IMR-90 (cell line): Measurements from ENCODE around the gene TNFRSF4. TPM values are rescaled to one million over a fixed set of nuclear protein-coding genes. Genes with fewer than 3 reads are reported as not detected.

Experiments
- ATAC-seq: fragments of 200-7000 bp; cut with Tn5 transposase; 2 replicates; pipeline ENCODE4 v1.9.1; 2020; ENCODE audit warnings: low read depth, mild to moderate bottlenecking, moderate library complexity
- BruUV-seq: library from RNA; stranded (reverse); fragments of 400-500 nt; replicated peaks from 2 replicates; lab custom pipeline; 2021; lab: Mats Ljungman, UMichigan
- CTCF ChIA-PET: fragments of 300-600 bp; formaldehyde crosslinking; extraction: SDS; loops from one replicate; lab custom pipeline; 2021; ENCODE audit warnings: antibody characterized with exemption; lab: Yijun Ruan, JAX
- POLR2A ChIA-PET: fragments of 300-600 bp; sonication (Branson Sonifier 250); formaldehyde crosslinking; loops from one replicate; lab custom pipeline; 2022; ENCODE audit warnings: antibody characterized with exemption; ENCODE audit not compliant: unreplicated experiment; lab: Charles Lee
- DNase-seq: peaks from one replicate; pipeline ENCODE4 v3.0.0; 2013
- H2AFZ ChIP-seq: replicated peaks from 2 replicates; pipeline ENCODE3; 2013; ENCODE audit warnings: low read length, mild to moderate bottlenecking; ENCODE audit not compliant: poor library complexity
- H2AK5ac ChIP-seq: 2 replicates; pipeline ENCODE4 v1.6.1; 2013; ENCODE audit warnings: low read depth, low read length, inconsistent platforms
- H2AK9ac ChIP-seq: replicated peaks from 2 replicates; pipeline ENCODE3; 2013; ENCODE audit warnings: mild to moderate bottlenecking, low read depth, low read length, moderate library complexity; ENCODE audit not compliant: poor library complexity
- H2BK120ac ChIP-seq: 2 replicates; pipeline ENCODE4 v1.6.1; 2013; ENCODE audit warnings: low read depth, low read length, inconsistent platforms
- H2BK15ac ChIP-seq: 3 replicates; pipeline ENCODE4 v1.6.1; 2013; ENCODE audit warnings: low read depth, low read length, inconsistent platforms
- H2BK20ac ChIP-seq: 2 replicates; pipeline ENCODE4 v1.6.1; 2013; ENCODE audit warnings: low read depth, mild to moderate bottlenecking, inconsistent platforms, low read length, moderate library complexity
- H2BK5ac ChIP-seq: 2 replicates; pipeline ENCODE4 v1.6.1; 2013; ENCODE audit warnings: mild to moderate bottlenecking, low read depth, low read length, inconsistent platforms; ENCODE audit not compliant: poor library complexity, severe bottlenecking
- H3K14ac ChIP-seq: replicated peaks from 2 replicates; pipeline ENCODE4 v1.6.1; 2013; ENCODE audit warnings: low read depth, low read length, inconsistent platforms
- H3K18ac ChIP-seq: 2 replicates; pipeline ENCODE4 v1.6.1; 2013; ENCODE audit warnings: low read depth, low read length, control low read depth
- H3K23ac ChIP-seq: 2 replicates; pipeline ENCODE4 v1.6.1; 2013; ENCODE audit warnings: low read depth, low read length, inconsistent platforms
- H3K27ac ChIP-seq: 2 replicates; pipeline ENCODE4 v1.5.1; 2013; ENCODE audit warnings: mild to moderate bottlenecking, control low read depth, low read length; ENCODE audit not compliant: insufficient read depth
- H3K27me3 ChIP-seq: 2 replicates; pipeline ENCODE4 v1.6.1; 2013; ENCODE audit warnings: low read length; ENCODE audit not compliant: control insufficient read depth, insufficient read depth
- H3K36me3 ChIP-seq: 2 replicates; pipeline ENCODE4 v1.6.1; 2013; ENCODE audit warnings: low read length, mixed read lengths; ENCODE audit not compliant: control insufficient read depth, insufficient read depth
- H3K4ac ChIP-seq: 2 replicates; pipeline ENCODE4 v1.6.1; 2013; ENCODE audit warnings: low read depth, low read length, inconsistent platforms
- H3K4me1 ChIP-seq: 2 replicates; pipeline ENCODE4 v1.6.1; 2013; ENCODE audit warnings: low read length, mixed read lengths; ENCODE audit not compliant: control insufficient read depth, insufficient read depth
- H3K4me2 ChIP-seq: 2 replicates; pipeline ENCODE4 v1.6.1; 2013; ENCODE audit warnings: low read depth, mild to moderate bottlenecking, control low read depth, low read length, moderate library complexity
- H3K4me3 ChIP-seq: 2 replicates; pipeline ENCODE4 v1.5.1; 2013; ENCODE audit warnings: low read depth, mild to moderate bottlenecking, control low read depth, low read length, moderate library complexity; ENCODE audit not compliant: insufficient read depth
- H3K56ac ChIP-seq: 2 replicates; pipeline ENCODE4 v1.6.1; 2013; ENCODE audit warnings: low read length, inconsistent platforms; ENCODE audit not compliant: insufficient read depth; ENCODE audit errors: extremely low read depth
- H3K79me1 ChIP-seq, 2 experiments: 2 replicates each; pipeline ENCODE4 v1.6.1; 2013; ENCODE audit warnings: low read length in 2 of 2, inconsistent platforms in 1 of 2, low read depth in 1 of 2
- H3K9ac ChIP-seq: 2 replicates; pipeline ENCODE4 v1.6.1; 2013; ENCODE audit warnings: low read depth, low read length, control low read depth
- H3K9me1 ChIP-seq: 2 replicates; pipeline ENCODE4 v1.6.1; 2013; ENCODE audit warnings: low read length, inconsistent platforms; ENCODE audit not compliant: insufficient read depth
- H3K9me3 ChIP-seq: 2 replicates; pipeline ENCODE4 v1.6.1; 2013; ENCODE audit warnings: low read length; ENCODE audit not compliant: control insufficient read depth, insufficient read depth
- H4K20me1 ChIP-seq: 2 replicates; pipeline ENCODE4 v1.6.1; 2013; ENCODE audit warnings: low read length, inconsistent platforms; ENCODE audit not compliant: insufficient read depth
- H4K5ac ChIP-seq: 2 replicates; pipeline ENCODE4 v1.6.1; 2013; ENCODE audit warnings: mild to moderate bottlenecking, low read depth, low read length, control low read depth
- H4K8ac ChIP-seq, 2 experiments: 2 replicates each; pipeline ENCODE4 v1.6.1; 2013; ENCODE audit warnings: low read depth in 2 of 2, low read length in 2 of 2, control low read depth in 1 of 2, inconsistent platforms in 1 of 2
- H4K91ac ChIP-seq: 2 replicates; pipeline ENCODE4 v1.6.1; 2013; ENCODE audit warnings: low read depth, low read length, inconsistent platforms; ENCODE audit not compliant: insufficient read depth
- BHLHE40 ChIP-seq: fragments of 150-350 bp; IDR thresholded peaks from 2 replicates; pipeline ENCODE4 v1.6.1; 2016; ENCODE audit warnings: mild to moderate bottlenecking, low read depth, low read length
- CEBPB ChIP-seq: IDR thresholded peaks from 2 replicates; pipeline ENCODE4 v1.6.1; 2012; ENCODE audit warnings: low read depth, low read length, improper control_type of control experiment
- CHD1 ChIP-seq: IDR thresholded peaks from 2 replicates; pipeline ENCODE4 v1.6.1; 2012; ENCODE audit warnings: low read depth, low read length, improper control_type of control experiment
- FOS ChIP-seq: fragments of 150-350 bp; IDR thresholded peaks from 2 replicates; pipeline ENCODE4 v1.6.1; 2016; ENCODE audit warnings: low read depth, low read length
- MAFK ChIP-seq: IDR thresholded peaks from 2 replicates; pipeline ENCODE4 v1.6.1; 2012; ENCODE audit warnings: low read depth, low read length, improper control_type of control experiment
- MXI1 ChIP-seq: IDR thresholded peaks from 2 replicates; pipeline ENCODE4 v1.6.1; 2012; ENCODE audit warnings: low read depth, mild to moderate bottlenecking, low read length, moderate library complexity, borderline replicate concordance
- RCOR1 ChIP-seq: IDR thresholded peaks from 2 replicates; pipeline ENCODE4 v1.6.1; 2012; ENCODE audit warnings: mild to moderate bottlenecking, low read length, improper control_type of control experiment; ENCODE audit not compliant: insufficient replicate concordance
- RFX5 ChIP-seq: IDR thresholded peaks from 2 replicates; pipeline ENCODE4 v1.8.0; 2012; ENCODE audit warnings: low read depth, mild to moderate bottlenecking, low read length, moderate library complexity
- WGBS, 2 experiments: methylation state at CpG; one replicate each; pipeline versions ENCODE4 v1.1.5 to v1.1.7; 2013; ENCODE audit warnings: missing lambda C conversion rate in 2 of 2; ENCODE audit not compliant: insufficient read length in 1 of 2; ENCODE audit errors: extremely low coverage in 2 of 2; 5-methylcytosine and 5-hydroxymethylcytosine counted together
- dilution Hi-C: fragments of 300-500 bp; cut with HindIII; formaldehyde crosslinking; loops from one replicate; pipeline ENCODE4 v1.14.3; 2018; ENCODE audit warnings: low sequenced_read_pairs; ENCODE audit not compliant: unreplicated experiment
- in situ Hi-C: fragments of 300-500 bp; cut with MboI; formaldehyde crosslinking; loops from 3 replicates; pipeline ENCODE4 v1.14.3; 2019; ENCODE audit warnings: low sequenced_read_pairs, inconsistent platforms, mixed read lengths
- intact Hi-C: fragments of 100-400 bp; cut with micrococcal nuclease; formaldehyde crosslinking; loops from 2 replicates; pipeline ENCODE4 v1.10.0; 2022
- polyA plus RNA-seq, 3 experiments: library from polyadenylated mRNA; depleted of rRNA; stranded (reverse); fragments of >200 nt; gene quantifications; 2 replicates each; pipeline ENCODE4 v1.2.3, GENCODE V29; 2012; ENCODE audit warnings: low replicate concordance in 1 of 3
- total RNA-seq: library from RNA; depleted of rRNA; stranded (reverse); fragments of >200 nt; gene quantifications from 2 replicates; pipeline ENCODE4 v1.2.3, GENCODE V29; 2012
- TF ChIP-seq, protein P1 (sequence below): fragments of 150-350 bp; IDR thresholded peaks from 2 replicates; pipeline ENCODE4 v1.6.1; 2016; ENCODE audit warnings: low read depth, mild to moderate bottlenecking, low read length, moderate library complexity, borderline replicate concordance
- TF ChIP-seq, protein P2 (sequence below): fragments of 150-350 bp; IDR thresholded peaks from 2 replicates; pipeline ENCODE4 v1.6.1; 2017; ENCODE audit warnings: mild to moderate bottlenecking, antibody characterized with exemption, low read length, low read depth

TNFRSF4 gene
- total and polyA plus RNA-seq, 2 of the 4 experiments (the other 2 are of a cell fraction) = 0.15 TPM; not detected in 1

DNA sequence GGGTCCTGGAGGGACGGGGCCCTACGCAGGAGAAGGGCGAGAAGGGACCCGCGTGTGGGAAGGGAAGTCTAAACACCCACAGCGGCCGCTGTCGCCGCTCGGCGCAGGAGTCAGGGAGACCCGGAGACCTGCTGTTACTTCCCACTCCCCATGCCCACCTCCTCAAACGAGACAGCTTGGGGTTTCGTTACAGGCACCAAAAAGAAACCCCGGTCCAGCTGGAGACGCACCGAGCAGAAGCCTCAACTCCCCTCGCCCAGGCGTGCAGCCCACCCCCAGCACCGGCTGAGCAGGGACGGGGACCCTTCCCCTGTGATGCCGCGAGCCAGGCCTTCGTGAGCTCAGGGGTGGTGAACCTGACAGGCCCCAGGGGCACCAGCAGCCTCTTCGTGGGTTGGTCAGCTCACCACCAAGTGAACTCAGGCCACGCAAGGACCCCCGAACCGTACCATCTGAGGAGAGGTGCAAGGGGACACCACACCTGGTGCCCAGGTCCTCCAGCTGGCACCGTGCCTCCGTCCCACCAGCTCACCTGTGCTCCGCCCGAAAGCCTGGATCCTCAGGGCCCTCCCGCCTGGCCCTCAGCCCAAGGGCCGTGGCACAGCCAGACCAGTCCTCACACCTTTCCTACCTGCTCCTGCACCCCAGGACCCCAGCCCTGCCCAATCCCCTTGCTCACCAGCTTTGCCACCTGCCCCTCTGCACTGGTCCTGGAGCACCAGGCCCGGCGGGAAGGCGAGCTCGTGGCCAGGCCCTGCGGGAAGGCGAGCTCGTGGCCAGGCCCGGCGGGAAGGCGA is 12.8 kb upstream of the TNFRSF4 start (continued):
- TF ChIP-seq, protein P1, sequence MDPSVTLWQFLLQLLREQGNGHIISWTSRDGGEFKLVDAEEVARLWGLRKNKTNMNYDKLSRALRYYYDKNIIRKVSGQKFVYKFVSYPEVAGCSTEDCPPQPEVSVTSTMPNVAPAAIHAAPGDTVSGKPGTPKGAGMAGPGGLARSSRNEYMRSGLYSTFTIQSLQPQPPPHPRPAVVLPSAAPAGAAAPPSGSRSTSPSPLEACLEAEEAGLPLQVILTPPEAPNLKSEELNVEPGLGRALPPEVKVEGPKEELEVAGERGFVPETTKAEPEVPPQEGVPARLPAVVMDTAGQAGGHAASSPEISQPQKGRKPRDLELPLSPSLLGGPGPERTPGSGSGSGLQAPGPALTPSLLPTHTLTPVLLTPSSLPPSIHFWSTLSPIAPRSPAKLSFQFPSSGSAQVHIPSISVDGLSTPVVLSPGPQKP = no peak

DNA sequence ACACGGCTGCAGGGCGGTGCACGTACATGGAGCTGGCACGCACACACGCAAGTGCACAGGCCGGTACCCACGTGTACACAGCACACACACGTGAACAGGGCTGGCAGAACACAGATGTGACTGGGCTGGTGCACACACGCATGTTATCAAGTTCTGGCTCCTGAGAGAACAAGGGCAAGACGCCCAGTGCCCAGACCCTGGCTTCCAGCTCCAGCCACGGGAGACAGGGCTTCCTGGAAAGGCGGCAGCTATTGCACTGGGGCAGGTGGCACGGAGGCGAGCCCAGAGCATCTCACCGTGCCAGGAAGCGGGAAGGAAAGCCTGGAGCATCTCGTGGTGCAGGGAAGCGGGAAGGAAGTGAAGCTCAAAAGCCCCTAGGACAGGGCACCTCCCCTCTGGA is 12.0 kb upstream of the TNFRSF4 start:
- no peak overlapping the region for H2AK9ac ChIP-seq
- H2AFZ ChIP-seq = no peak overlapping the region
- no peak overlapping the region for H2BK120ac ChIP-seq
- no peak overlapping the region for H2BK5ac ChIP-seq
- H4K5ac ChIP-seq = no peak overlapping the region
- H2AK5ac ChIP-seq = no peak overlapping the region
- peaks cover 11 to 67% of the 10 kb centered on the region in 2 experiments; a peak in 3 of 4 replicates for H3K79me1 ChIP-seq
- no peak overlapping the region for H3K27ac ChIP-seq
- no peak overlapping the region for H3K23ac ChIP-seq
- dilution Hi-C loops = no loop called here
- H3K4me3 ChIP-seq = no peak overlapping the region
- H4K8ac ChIP-seq = no peak overlapping the region
- H3K4me1 ChIP-seq = peaks cover 6% of the 10 kb centered on the region; the same call in 1 of the 2 replicates
- H3K9me3 ChIP-seq = no peaks in the 10 kb centered on the region
- WGBS, 2 experiments = 95% methylated on average over 12 of the region's 18 CpGs; no CpG with 5 or more reads in 1 of the 2 experiments
- H4K91ac ChIP-seq = no peak overlapping the region
- H3K56ac ChIP-seq = no peak overlapping the region
- no peak for ATAC-seq
- in situ Hi-C loops = no loop called here
- H3K9ac ChIP-seq = no peak overlapping the region
- no TSS peak for BruUV-seq
- ChIA-PET POLR2A (no interaction called here), CTCF (no interaction called here)
- peaks cover 65% of the 10 kb centered on the region for H3K36me3 ChIP-seq
- TF ChIP-seq RCOR1 (no peak), MXI1 (no peak), BHLHE40 (no peak), MAFK (no peak), CEBPB (no peak), CHD1 (no peak), RFX5 (no peak), FOS (no peak)
- TF ChIP-seq, protein P2, sequence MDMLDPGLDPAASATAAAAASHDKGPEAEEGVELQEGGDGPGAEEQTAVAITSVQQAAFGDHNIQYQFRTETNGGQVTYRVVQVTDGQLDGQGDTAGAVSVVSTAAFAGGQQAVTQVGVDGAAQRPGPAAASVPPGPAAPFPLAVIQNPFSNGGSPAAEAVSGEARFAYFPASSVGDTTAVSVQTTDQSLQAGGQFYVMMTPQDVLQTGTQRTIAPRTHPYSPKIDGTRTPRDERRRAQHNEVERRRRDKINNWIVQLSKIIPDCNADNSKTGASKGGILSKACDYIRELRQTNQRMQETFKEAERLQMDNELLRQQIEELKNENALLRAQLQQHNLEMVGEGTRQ = no peak
- TF ChIP-seq, protein P1 = no peak
- no peak overlapping the region for H3K14ac ChIP-seq
- intact Hi-C loops = no loop called here
- H2BK15ac ChIP-seq = no peak overlapping the region
- DNase-seq = no peak
- no peak overlapping the region for H2BK20ac ChIP-seq
- no peak overlapping the region for H3K18ac ChIP-seq
- peaks cover 60% of the 10 kb centered on the region for H4K20me1 ChIP-seq
- no peak overlapping the region for H3K4me2 ChIP-seq
- no peaks in the 10 kb centered on the region for H3K27me3 ChIP-seq
- peaks cover 15% of the 10 kb centered on the region for H3K9me1 ChIP-seq
- no peak overlapping the region for H3K4ac ChIP-seq
